ENCODE results near the gene NUP153. TPM values are rescaled to one million over a fixed set of nuclear protein-coding genes. Genes with fewer than 3 reads are reported as not detected.

Gene NUP153
- total and polyA plus RNA-seq, 2 of the 8 experiments (the other 6 are each of a cell fraction or from before 2014, with no cell fraction given), result 47.0 to 84.8 TPM

- Histone ChIP-seq H4K8ac (ENCODE audit: extremely low read depth, insufficient read depth, low read length) (no peak overlapping the region), H3K18ac (ENCODE audit: extremely low read depth, low read length) (no peak overlapping the region), H2BK12ac (ENCODE audit: low read depth, low read length) (no peak overlapping the region), H4K91ac (replicated peaks; ENCODE audit: insufficient read length, low read length) (no peak overlapping the region), H3K79me1 (ENCODE audit: low read depth, low read length) (no peaks in the 10 kb centered on the region; the same call in 1 of the 2 replicates), H3K9ac (replicated peaks in 1 of 4; ENCODE audit: extremely low read depth in 1 of 4, low read depth in 3 of 4, low read length in 3 of 4) (no peak overlapping the region), H3K23me2 (ENCODE audit: low read depth, low read length) (no peaks in the 10 kb centered on the region), H3K4ac (replicated peaks; ENCODE audit: insufficient read length, low read depth, low read length) (no peak overlapping the region), H2BK20ac (ENCODE audit: low read length) (no peak overlapping the region), H2BK5ac (ENCODE audit: low read depth, low read length) (no peak overlapping the region), H4K20me1 (replicated peaks in 1 of 2; ENCODE audit: control insufficient read depth in 1 of 2, insufficient read depth in 2 of 2, low read length in 2 of 2) (peaks cover 13 to 16% of the 10 kb centered on the region in 2 experiments), H3K56ac (replicated peaks; ENCODE audit: insufficient read length, low read depth, low read length) (no peak overlapping the region), H3K23ac (ENCODE audit: insufficient read length) (no peak overlapping the region), H3K4me3 (ENCODE audit: extremely low read depth in 1 of 4, insufficient read depth in 2 of 4, low read depth in 3 of 4, low read length in 4 of 4) (no peak overlapping the region), H3K4me1 (replicated peaks in 1 of 4; ENCODE audit: control insufficient read depth in 3 of 4, insufficient read depth in 4 of 4, low read length in 3 of 4) (no peaks in the 10 kb centered on the region), H3K27ac (ENCODE audit: low read depth, low read length) (no peak overlapping the region), H3K79me2 (ENCODE audit: control insufficient read depth in 1 of 2, insufficient read depth in 2 of 2, low read length in 2 of 2) (peaks cover 52 to 96% of the 10 kb centered on the region in 2 experiments), H3K9me3 (ENCODE audit: insufficient read depth in 2 of 2, low read depth in 1 of 2, low read length in 1 of 2) (no peaks in the 10 kb centered on the region), H3K14ac (ENCODE audit: insufficient read length) (no peak overlapping the region), H4K5ac (ENCODE audit: insufficient read length, low read depth, low read length) (no peak overlapping the region), H2BK120ac (replicated peaks; ENCODE audit: low read depth, low read length) (no peak overlapping the region), H2AFZ (ENCODE audit: low read length) (no peak overlapping the region), H3K36me3 (ENCODE audit: control insufficient read depth in 2 of 4, insufficient read depth in 4 of 4, low read length in 3 of 4) (peaks cover 2 to 11% (median 7%) of the 10 kb centered on the region in 4 experiments; a peak in 5 of 8 replicates), H2AK5ac (ENCODE audit: low read depth, low read length) (no peak overlapping the region), H3K4me2 (ENCODE audit: insufficient read depth in 1 of 2, low read depth in 2 of 2, low read length in 2 of 2) (no peak overlapping the region), H3K27me3 (replicated peaks in 1 of 4; ENCODE audit: control insufficient read depth in 3 of 4, extremely low read depth in 1 of 4, insufficient read depth in 3 of 4, low read length in 3 of 4) (no peaks in the 10 kb centered on the region), H2BK15ac (ENCODE audit: low read length) (no peak overlapping the region)
- DNase-seq (ENCODE audit: low read depth in 1 of 2, low spot score in 2 of 2) (no peak), FAIRE-seq (no peak)
- TF ChIP-seq SRF (IDR thresholded peaks at IDR 0.05; ENCODE audit: low read depth, low read length) (no peak), RBBP5 (IDR thresholded peaks at IDR 0.05; ENCODE audit: borderline replicate concordance, low read depth, low read length) (no peak), SP4 (IDR thresholded peaks at IDR 0.05; ENCODE audit: low read length) (no peak), NANOG (IDR thresholded peaks at IDR 0.05; ENCODE audit: insufficient read depth, low read depth, low read length, poor library complexity, severe bottlenecking) (no peak), EGR1 (IDR thresholded peaks at IDR 0.05; ENCODE audit: borderline replicate concordance, low read depth, low read length) (no peak), TAF7 (optimal IDR thresholded peaks at IDR 0.05; ENCODE audit: borderline replicate concordance, low read depth, low read length) (no peak), BCL11A (IDR thresholded peaks at IDR 0.05; ENCODE audit: low read depth in 2 of 2, low read length in 2 of 2) (no peak), RFX5 (IDR thresholded peaks at IDR 0.05; ENCODE audit: borderline replicate concordance, low read depth, low read length) (no peak), SAP30 (IDR thresholded peaks at IDR 0.05; ENCODE audit: insufficient read depth, insufficient replicate concordance, low read length) (no peak), CHD2 (IDR thresholded peaks at IDR 0.05; ENCODE audit: low read length) (no peak), TEAD4 (IDR thresholded peaks at IDR 0.05; ENCODE audit: low read depth, low read length) (no peak), SUZ12 (IDR thresholded peaks at IDR 0.05; ENCODE audit: low read length) (no peak), TBP (IDR thresholded peaks at IDR 0.05; ENCODE audit: low read depth, low read length) (no peak), POLR2A (IDR thresholded peaks at IDR 0.05; ENCODE audit: control extremely low read depth in 1 of 2, low read depth in 2 of 2, low read length in 2 of 2) (no peak), CREB1 (IDR thresholded peaks at IDR 0.05) (no peak)
- ChIA-PET POLR2A (ENCODE audit: partially characterized antibody) (interaction anchor here (1.0 to 1.8 kb wide), 5 partner anchors 9 to 38 kb away, joined by 3 to 9 read pairs (median 4); partner anchors contain the start of gene NUP153), CTCF (ENCODE audit: partially characterized antibody) (interaction anchor here (0.6 to 2.2 kb wide), 7 partner anchors 9 to 1486 kb away, joined by 3 to 16 read pairs (median 3); no protein-coding TSS in a partner anchor)
- 85% methylated on average over 4 of the region's 4 CpGs; no CpG with 5 or more reads in 1 of the 2 experiments for WGBS, 2 experiments (ENCODE audit: extremely low coverage in 1 of 2, insufficient coverage in 1 of 2, insufficient read length in 1 of 2, insufficient replicate concordance in 2 of 2, low coverage in 1 of 2, low lambda C conversion rate in 2 of 2, missing lambda C conversion rate in 1 of 2)
Measured at GRCh38 chr6:17691925-17692538, 14.7 kb downstream of the NUP153 start.
